ENCODE measurements around the gene NDST1. TPM values are rescaled to one million over a fixed set of nuclear protein-coding genes. Genes with fewer than 3 reads are reported as not detected.

Gene NDST1
- total and polyA plus RNA-seq, 10 of the 15 experiments (the other 5 are each of a cell fraction or from before 2014, with no cell fraction given) = 0.20 to 53.5 (median 12.9) TPM

GRCh38 chr5:150605546-150605945, 97.6 kb downstream of the NDST1 start:
- no peak for ATAC-seq
- no peak for DNase-seq (ENCODE audit: low read depth, low spot score)
- Histone ChIP-seq H3K4me2 (ENCODE audit: control insufficient read depth, insufficient read depth) (no peak overlapping the region), H3K27ac (ENCODE audit: control insufficient read depth, insufficient read depth) (no peak overlapping the region), H2AFZ (ENCODE audit: control insufficient read depth, low read depth, low read length) (no peak overlapping the region), H3K4me1 (ENCODE audit: control insufficient read depth, insufficient read depth, low read length) (no peaks in the 10 kb centered on the region), H3K9ac (ENCODE audit: control insufficient read depth, insufficient read depth, low read length) (no peak overlapping the region), H3K27me3 (replicated peaks in 1 of 2; ENCODE audit: control insufficient read depth in 2 of 2, insufficient read depth in 2 of 2, low read length in 1 of 2) (no peaks in the 10 kb centered on the region; a peak in 1 of 4 replicates), H3K79me2 (ENCODE audit: control insufficient read depth, insufficient read depth, low read length) (no peaks in the 10 kb centered on the region), H3K4me3 (no peak overlapping the region), H3K36me3 (ENCODE audit: control insufficient read depth in 2 of 2, insufficient read depth in 2 of 2, low read length in 1 of 2) (no peaks in the 10 kb centered on the region), H4K20me1 (ENCODE audit: control insufficient read depth, insufficient read depth) (no peaks in the 10 kb centered on the region), H3K9me3 (replicated peaks; ENCODE audit: control insufficient read depth, insufficient read depth, low read length) (no peaks in the 10 kb centered on the region)
- ChIA-PET CTCF (no interaction called here), POLR2A (no interaction called here), SMC1A (ENCODE audit: uncharacterized antibody, unreplicated experiment) (interaction anchor here (0.6 to 1.7 kb wide), 3 partner anchors 11 to 26 kb away, joined by 3 read pairs; no protein-coding TSS in a partner anchor), RAD21 (ENCODE audit: unreplicated experiment) (no interaction called here)
- intact Hi-C loops (cut with micrococcal nuclease; ENCODE audit: unreplicated experiment) = no loop called here
- TF ChIP-seq JUNB (IDR thresholded peaks at IDR 0.05) (no peak), RB1 (IDR thresholded peaks at IDR 0.05; ENCODE audit: borderline replicate concordance) (no peak), BCL3 (IDR thresholded peaks at IDR 0.05; ENCODE audit: borderline replicate concordance, insufficient read depth, low read depth, low read length, poor library complexity, severe bottlenecking) (peak; percentile 13), PBX3 (IDR thresholded peaks at IDR 0.05; ENCODE audit: insufficient replicate concordance, low read depth, low read length) (peak; percentile 10)
- no peak for FAIRE-seq
- no TSS peak for BruUV-seq (replicated peaks)
- in situ Hi-C loops (cut with MboI) = no loop called here
- whole genome bisulfite sequencing (ENCODE audit: insufficient coverage, insufficient replicate concordance, low lambda C conversion rate, missing lambda C conversion rate) = 29% methylated on average over 5 of the region's 6 CpGs

GRCh38 chr5:150606476-150606875, 98.5 kb downstream of the NDST1 start:
- in situ Hi-C loops (cut with MboI) (no loop called here), intact Hi-C loops (cut with micrococcal nuclease; ENCODE audit: unreplicated experiment) (no loop called here)
- no peaks in the 10 kb centered on the region for H4K20me1 ChIP-seq (ENCODE audit: control insufficient read depth, insufficient read depth)
- ChIA-PET POLR2A (no interaction called here), RAD21 (ENCODE audit: unreplicated experiment) (no interaction called here), SMC1A (ENCODE audit: uncharacterized antibody, unreplicated experiment) (no interaction called here), CTCF (interaction anchor here (0.6 kb wide), 1 partner anchor 734 kb away, joined by 3 read pairs; no protein-coding TSS in a partner anchor)
- no peak overlapping the region for H3K27ac ChIP-seq (ENCODE audit: control insufficient read depth, insufficient read depth)
- no TSS peak for BruUV-seq (replicated peaks)
- H3K4me2 ChIP-seq (ENCODE audit: control insufficient read depth, insufficient read depth) = no peak overlapping the region
- no peak overlapping the region for H3K4me3 ChIP-seq
- H3K9ac ChIP-seq (ENCODE audit: control insufficient read depth, insufficient read depth, low read length) = no peak overlapping the region
- no peaks in the 10 kb centered on the region; a peak in 1 of 4 replicates for H3K27me3 ChIP-seq (replicated peaks in 1 of 2; ENCODE audit: control insufficient read depth in 2 of 2, insufficient read depth in 2 of 2, low read length in 1 of 2)
- H3K4me1 ChIP-seq (ENCODE audit: control insufficient read depth, insufficient read depth, low read length) = no peaks in the 10 kb centered on the region
- no peaks in the 10 kb centered on the region for H3K79me2 ChIP-seq (ENCODE audit: control insufficient read depth, insufficient read depth, low read length)
- H2AFZ ChIP-seq (ENCODE audit: control insufficient read depth, low read depth, low read length) = no peak overlapping the region
- WGBS (ENCODE audit: insufficient coverage, insufficient replicate concordance, low lambda C conversion rate, missing lambda C conversion rate) = 61% methylated on average over 9 of the region's 9 CpGs
- H3K36me3 ChIP-seq (ENCODE audit: control insufficient read depth in 2 of 2, insufficient read depth in 2 of 2, low read length in 1 of 2) = no peaks in the 10 kb centered on the region
- no peak for TF ChIP-seq POLR2A (IDR thresholded peaks at IDR 0.05; ENCODE audit: low read depth, low read length)
- TF ChIP-seq IKZF1 (conservative IDR thresholded peaks at IDR 0.05) = no peak
- no peak for TF ChIP-seq TAF1 (IDR thresholded peaks at IDR 0.05; ENCODE audit: borderline replicate concordance, low read depth, low read length)
- no peak for TF ChIP-seq EED (IDR thresholded peaks at IDR 0.05; ENCODE audit: low read depth)
- TF ChIP-seq PKNOX1 (IDR thresholded peaks at IDR 0.05) = no peak
- TF ChIP-seq EZH2 (IDR thresholded peaks at IDR 0.05; ENCODE audit: borderline replicate concordance, control insufficient read depth, low read depth, low read length) = no peak
- no peak; the same call in 2 of the 3 replicates for ATAC-seq
- no peak for DNase-seq (ENCODE audit: low read depth, low spot score)
- no peaks in the 10 kb centered on the region for H3K9me3 ChIP-seq (replicated peaks; ENCODE audit: control insufficient read depth, insufficient read depth, low read length)
- no peak for FAIRE-seq

Measured in GM12878 (cell line).